ENCODE measurements around the gene CLIC3. TPM values are rescaled to one million over a fixed set of nuclear protein-coding genes. Genes with fewer than 3 reads are reported as not detected.

CLIC3 gene
- total RNA-seq, 1 donor from 2014 or later, result 38.6 TPM

GRCh38 chr9:136965771-136966484 is 30.4 kb downstream of the CLIC3 start:
- Mint-ChIP-seq H3K4me3 (no peak overlapping the region), H3K9me3 (no peaks in the 10 kb centered on the region), H3K4me1 (ENCODE audit: unreplicated experiment) (peaks cover 9% of the 10 kb centered on the region), H3K27me3 (no peaks in the 10 kb centered on the region), H3K36me3 (no peaks in the 10 kb centered on the region), H3K27ac (no peak overlapping the region)
- no peak for TF ChIP-seq CTCF (conservative IDR thresholded peaks at IDR 0.05)
- no peak for DNase-seq (ENCODE audit: extremely low spot score, unreplicated experiment)

GRCh38 chr9:136964833-136965422 is 31.4 kb downstream of the CLIC3 start:
- Mint-ChIP-seq H3K4me3 (no peak overlapping the region), H3K36me3 (no peaks in the 10 kb centered on the region), H3K9me3 (no peaks in the 10 kb centered on the region), H3K27me3 (no peaks in the 10 kb centered on the region), H3K4me1 (ENCODE audit: unreplicated experiment) (peaks cover 9% of the 10 kb centered on the region), H3K27ac (no peak overlapping the region)
- no peak for TF ChIP-seq CTCF (conservative IDR thresholded peaks at IDR 0.05)
- DNase-seq (ENCODE audit: extremely low spot score, unreplicated experiment), result no peak

GRCh38 chr9:136964171-136964689 is 32.1 kb downstream of the CLIC3 start:
- peaks cover 9% of the 10 kb centered on the region for H3K4me1 Mint-ChIP-seq (ENCODE audit: unreplicated experiment)
- H3K4me3 Mint-ChIP-seq, result no peak overlapping the region
- H3K36me3 Mint-ChIP-seq, result no peaks in the 10 kb centered on the region
- no peak for DNase-seq (ENCODE audit: extremely low spot score, unreplicated experiment)
- H3K27ac Mint-ChIP-seq, result no peak overlapping the region
- no peaks in the 10 kb centered on the region for H3K27me3 Mint-ChIP-seq
- TF ChIP-seq CTCF (conservative IDR thresholded peaks at IDR 0.05), result no peak
- H3K9me3 Mint-ChIP-seq, result no peaks in the 10 kb centered on the region

GRCh38 chr9:136963751-136964150 is 32.6 kb downstream of the CLIC3 start:
- Mint-ChIP-seq H3K4me3 (no peak overlapping the region), H3K4me1 (ENCODE audit: unreplicated experiment) (peaks cover 9% of the 10 kb centered on the region), H3K36me3 (no peaks in the 10 kb centered on the region), H3K27me3 (no peaks in the 10 kb centered on the region), H3K9me3 (no peaks in the 10 kb centered on the region), H3K27ac (no peak overlapping the region)
- no peak for TF ChIP-seq CTCF (conservative IDR thresholded peaks at IDR 0.05)
- DNase-seq (ENCODE audit: extremely low spot score, unreplicated experiment), result no peak

GRCh38 chr9:136963341-136963740 is 33.0 kb downstream of the CLIC3 start:
- Mint-ChIP-seq H3K4me3 (no peak overlapping the region), H3K9me3 (no peaks in the 10 kb centered on the region)

More at GRCh38 chr9:136963341-136963740, 33.0 kb downstream of the CLIC3 start:
- no peak overlapping the region for H3K27ac Mint-ChIP-seq
- H3K36me3 Mint-ChIP-seq, result no peaks in the 10 kb centered on the region
- TF ChIP-seq CTCF (conservative IDR thresholded peaks at IDR 0.05), result no peak
- no peaks in the 10 kb centered on the region for H3K27me3 Mint-ChIP-seq
- peaks cover 9% of the 10 kb centered on the region for H3K4me1 Mint-ChIP-seq (ENCODE audit: unreplicated experiment)
- DNase-seq (ENCODE audit: extremely low spot score, unreplicated experiment), result no peak

Data from type B pancreatic cell (in vitro differentiated cells).